NCI-H1930 (cell line): ENCODE results near the gene TMEM167A.

Experiments used
- DNase-seq, 2 experiments: peaks; one replicate each; lab custom pipeline; 2025; lab: John Stamatoyannopoulos, UW

TMEM167A gene

DNA sequence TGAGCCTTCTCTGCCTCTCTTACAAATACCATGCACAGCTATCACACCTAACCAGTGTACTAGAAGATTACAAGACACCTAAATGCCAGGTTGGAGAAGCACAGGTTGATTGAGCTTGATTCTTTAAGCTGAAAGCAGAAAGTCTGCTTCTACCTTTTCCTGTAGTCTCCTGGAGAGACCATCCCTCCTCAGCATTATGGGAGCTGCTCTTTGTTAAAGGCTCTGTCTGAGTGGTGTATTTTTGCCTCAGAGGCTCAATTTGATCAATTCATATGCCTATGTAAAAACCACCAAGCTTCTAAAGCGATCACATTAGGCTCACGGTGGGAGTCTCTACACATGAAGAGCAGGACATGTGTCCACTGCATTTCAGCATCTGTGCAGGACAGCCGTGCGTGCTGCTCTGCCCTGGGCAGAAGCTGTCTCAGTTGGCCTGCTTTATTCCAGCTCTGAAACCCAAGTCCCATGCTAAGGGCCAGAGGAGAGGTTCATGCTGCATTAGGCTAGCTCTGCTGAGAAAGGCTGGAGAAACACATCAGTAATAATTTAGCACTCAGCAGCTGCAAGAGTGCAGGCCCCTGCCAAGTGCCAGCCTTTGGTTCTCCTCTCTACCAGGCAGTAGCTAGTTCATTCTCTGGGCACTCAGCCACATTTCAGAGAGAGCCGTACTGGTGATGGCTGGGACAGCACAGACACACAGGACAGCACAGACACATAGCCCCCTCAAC, 41.7 kb downstream of the TMEM167A start:
- DNase-seq = no peak

DNA sequence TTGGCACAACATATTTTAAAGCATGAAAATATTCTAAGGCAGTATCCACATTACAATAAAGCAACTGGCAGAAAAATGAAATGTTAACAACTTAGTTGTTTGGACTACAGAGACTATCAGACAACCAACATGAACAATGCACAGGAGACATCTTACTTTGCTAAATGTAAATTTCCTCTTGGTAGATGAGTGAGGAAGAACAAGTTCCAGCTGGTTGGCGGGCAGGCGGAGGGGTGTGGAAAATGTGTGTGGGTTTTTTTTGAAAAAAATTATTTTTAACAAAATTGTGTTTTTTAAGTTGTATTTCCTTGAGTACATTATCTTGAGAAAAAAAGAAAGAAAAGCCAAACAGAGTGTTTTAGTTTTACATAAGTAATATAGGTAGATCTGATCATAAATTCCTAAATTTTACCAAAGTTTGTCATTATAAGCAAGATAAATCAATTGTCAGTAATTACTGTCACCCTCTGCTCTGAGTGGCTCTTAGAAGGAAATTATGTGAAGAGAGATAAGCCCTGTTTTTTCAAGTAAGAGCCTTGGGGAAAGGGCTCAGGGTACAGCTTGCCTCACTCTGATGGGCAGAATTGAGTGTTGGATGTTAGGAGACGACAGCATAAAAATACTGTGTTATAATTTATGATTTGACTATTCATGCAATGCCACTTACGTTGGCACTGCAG, 42.5 kb downstream of the TMEM167A start:
- no peak for DNase-seq

DNA sequence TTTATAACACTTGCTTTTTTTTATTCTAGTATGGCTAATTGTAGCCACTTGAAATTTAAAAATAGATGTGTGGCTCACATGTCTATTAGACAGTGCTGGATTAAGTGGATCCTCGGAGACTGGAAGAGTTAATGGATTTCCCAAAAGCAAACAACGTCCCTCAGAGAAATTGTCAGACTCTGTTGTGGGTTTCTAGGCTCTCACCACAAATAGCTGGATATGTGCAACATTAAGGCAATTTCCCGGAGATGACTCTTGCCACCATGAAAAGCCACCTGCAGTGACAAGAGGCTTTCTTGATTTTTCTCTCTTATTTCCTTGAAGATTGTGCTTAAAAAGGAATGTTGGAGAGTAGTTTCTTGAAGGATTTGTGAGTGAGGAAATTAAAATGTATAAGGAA, 43.2 kb downstream of the TMEM167A start:
- DNase-seq = peak in 1 of 2 experiments; percentile 56

DNA sequence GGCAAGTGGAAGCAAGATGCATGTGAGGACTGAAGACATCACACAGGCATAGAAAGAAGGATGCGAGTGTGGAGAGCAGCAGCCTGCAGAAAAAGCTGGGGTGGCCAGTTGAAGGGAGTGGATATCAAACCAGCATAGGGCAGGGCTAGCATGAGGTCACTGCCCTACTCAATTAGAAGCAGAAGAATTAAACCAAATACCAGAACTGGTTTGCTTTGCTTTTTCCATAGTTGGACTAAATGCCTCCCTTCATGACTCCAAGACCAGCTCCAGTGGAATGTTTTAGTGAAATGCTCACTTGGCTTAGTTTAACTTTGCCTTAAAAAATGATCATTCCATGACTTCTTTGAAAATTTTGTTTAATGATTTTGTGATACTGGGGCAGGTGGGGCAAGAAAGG, 45.8 kb downstream of the TMEM167A start:
- DNase-seq = no peak

DNA sequence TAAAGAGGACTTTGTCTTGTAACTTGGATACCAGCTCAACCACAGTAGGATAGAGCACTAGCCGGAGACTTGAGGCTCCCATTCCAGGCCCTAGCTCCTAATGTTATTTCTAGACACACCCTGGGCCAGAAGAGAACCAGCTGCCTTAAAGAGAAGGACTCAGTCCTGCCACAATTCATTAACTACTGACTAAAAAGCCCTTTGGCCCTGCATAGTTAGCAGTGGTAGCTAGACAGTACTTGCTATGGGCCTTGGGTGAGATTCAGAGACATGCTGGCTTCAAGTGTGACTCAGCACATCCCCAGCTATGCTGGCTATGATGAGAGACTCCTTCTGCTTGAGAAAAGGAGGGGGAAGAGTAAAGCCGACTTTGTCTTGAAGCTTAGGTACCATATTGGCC, 47.3 kb downstream of the TMEM167A start:
- no peak for DNase-seq

DNA sequence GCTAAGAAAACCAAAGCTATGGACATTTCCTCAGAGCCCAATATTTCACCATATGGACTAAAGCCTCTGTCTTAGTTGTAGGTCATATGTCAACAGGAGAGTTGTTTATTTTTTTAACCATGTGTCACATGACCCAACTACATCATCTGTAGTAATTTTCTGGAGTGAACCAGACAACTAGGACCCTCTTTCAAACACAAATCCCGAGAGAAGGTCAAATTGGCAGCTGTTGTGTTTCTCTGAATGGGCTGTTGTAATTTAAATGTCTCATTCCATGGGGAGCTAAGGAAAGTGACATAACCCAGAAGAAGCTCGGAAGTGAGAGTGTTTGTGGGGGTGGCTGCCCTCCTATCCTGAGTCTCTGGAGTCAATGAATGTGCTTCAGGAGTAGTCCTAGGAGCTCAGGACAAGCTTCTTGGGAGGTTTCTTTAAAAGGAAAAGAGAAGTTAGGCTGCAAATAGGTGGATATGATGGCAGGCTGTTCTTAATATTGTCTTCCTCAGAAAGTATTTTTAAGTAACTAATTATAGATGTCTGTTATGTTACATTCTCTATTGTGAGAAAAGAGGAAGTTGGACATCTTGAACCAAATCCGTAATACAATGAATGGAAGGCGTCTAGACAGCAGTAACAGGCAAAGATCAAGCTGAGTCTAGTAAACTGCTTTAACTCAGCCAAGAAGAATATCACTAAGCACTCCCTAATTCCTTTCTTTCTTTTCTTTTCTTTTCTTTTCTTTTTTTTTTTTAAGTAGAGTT, 50.1 kb downstream of the TMEM167A start:
- no peak for DNase-seq

DNA sequence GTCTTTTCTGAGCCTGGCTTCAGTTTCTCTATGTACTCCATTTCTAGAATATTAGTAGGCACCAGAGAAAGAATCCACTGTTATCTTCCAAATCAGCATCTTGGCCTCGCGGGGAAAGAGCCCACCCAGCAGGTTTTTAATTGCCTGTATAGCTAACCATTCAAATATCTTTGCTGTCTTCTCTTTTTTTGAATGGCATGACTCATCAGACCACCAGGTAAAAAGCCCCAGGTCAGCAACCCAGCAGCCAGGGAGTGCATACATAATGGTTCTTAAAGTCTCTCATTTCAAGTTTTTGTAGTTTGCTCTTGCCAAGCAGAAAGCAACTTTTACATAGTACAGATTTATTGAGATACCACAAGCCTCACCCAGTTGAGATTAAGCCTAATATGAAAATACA, 50.7 kb downstream of the TMEM167A start:
- DNase-seq = no peak

DNA sequence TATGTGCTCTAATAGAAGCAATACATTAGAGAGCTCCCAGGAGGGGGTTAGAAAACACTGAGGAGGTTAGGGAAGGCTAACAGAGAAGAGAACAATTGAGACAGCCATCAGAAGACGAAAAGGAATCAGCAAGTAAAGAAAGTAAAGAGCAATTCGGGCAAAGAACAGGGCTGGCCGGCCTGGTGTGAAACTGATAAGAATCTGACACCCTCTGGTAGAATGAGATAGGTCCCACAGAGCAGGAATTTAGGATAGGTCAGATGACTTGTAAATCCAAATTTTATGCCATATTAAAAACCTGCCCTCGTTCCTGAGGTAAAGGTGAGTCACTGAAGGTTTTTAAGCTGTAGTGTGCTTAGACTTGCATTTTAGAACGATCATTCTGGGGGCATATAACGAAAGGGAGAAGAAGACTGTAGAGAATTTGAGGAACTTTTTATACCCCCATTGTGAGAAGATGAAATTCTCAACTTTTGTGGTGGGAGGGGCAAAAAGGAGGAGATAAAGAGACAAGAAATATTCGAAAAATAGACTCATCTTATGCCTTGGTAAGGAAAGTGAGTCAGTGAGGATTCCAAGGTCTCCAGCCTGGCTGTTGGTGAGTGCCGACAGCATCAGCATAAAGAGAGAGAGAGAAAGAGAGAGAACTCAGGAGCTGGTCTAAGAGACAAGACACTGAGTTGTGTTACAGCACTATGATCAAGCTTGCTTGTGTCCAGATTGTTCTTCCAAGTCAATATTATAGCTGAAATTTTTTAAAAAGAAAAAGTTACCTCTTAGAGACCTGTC, 51.3 kb downstream of the TMEM167A start:
- no peak for DNase-seq

DNA sequence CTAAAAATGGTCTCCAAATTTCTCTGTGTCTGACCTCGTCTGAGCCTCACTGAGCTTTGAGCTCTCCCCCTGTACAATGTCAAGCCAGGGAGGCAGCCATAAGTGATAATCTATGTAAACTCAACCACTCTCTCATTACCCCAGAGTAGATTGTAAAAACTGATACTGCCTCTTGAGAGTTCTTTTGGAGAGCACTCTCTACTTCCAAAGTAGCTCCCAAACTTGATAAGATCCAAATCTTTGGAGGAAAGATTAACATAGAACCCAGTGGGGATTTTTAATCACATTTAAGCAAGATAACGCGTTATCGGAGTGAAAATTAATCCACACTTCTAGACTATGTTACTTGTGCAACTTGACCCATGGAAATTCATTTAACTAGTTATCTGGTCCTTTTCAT, 54.9 kb downstream of the TMEM167A start:
- no peak for DNase-seq

DNA sequence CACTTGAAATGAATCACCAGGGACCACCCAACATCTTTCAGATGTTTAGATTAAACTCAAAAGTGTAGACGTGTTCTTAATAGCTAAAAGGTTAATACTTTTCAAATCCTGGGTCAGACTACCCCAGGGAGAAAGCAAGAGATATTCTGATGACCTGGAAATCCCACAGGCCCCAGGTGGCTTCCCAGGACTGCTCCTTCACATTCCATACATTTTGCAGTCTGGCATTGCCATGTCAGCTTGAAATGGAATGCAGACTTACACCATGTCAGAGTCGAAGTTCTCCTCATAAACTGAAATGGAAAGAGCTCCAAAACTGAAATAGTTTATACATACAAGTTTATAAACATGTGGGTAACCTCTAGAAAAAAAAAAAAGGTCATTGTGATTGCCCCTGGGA, 61.5 kb downstream of the TMEM167A start:
- no peak for DNase-seq

DNA sequence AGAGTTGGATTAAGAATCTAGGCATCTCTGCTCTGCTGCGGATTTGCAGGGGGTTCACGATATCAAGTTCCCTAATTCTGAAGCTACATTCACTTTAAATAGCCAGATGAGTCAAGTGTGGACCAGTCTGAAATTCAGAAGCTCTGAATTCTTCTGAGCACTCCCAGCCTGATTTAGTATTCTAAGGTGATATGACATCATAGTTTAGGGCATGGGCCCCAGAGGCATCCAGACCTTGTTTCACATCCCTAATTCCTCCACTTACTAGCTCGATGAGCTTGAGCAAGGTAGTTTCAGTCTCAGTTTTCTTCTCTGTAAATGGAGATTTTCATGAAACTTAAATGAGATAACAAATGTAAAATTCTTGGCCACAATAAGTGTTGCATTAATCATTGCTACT, 65.2 kb downstream of the TMEM167A start:
- no peak for DNase-seq

DNA sequence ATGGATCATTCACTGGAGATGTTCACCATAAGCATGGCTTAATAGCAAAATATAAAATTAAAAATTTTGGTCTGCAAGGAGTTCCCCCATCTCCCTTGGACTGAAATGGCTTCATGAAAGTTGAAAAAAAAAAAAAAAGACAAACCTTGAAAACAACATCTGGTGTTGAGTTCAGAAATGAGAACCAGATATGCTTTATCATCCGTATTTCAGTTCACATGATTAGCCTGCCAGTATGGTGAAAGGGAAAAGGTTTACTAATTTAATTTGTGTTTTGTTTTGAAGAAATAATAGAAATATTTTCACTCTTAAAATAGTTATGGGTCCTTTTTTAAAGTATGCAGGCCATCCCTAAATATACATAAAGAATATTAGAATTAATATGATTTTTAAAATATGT, 67.8 kb downstream of the TMEM167A start:
- no peak for DNase-seq

DNA sequence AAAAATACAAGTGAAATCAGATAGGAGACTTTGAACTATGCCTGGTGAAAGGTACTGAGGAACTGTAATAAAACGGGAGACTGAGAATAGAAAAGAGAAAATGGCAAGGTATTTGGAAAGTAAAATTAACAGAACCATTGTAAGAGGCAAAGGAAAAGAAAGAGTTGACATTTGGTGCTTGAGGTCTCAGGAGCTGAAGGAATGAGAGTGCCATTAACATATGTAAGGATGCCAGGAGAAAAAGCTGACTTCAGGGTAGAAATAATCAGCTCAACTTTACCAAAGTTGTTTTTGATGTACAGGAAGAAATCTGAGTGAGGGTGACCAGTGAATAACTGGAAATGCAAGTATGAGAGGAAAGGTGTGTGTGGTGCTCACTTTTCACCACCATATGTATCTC, 69.4 kb downstream of the TMEM167A start:
- no peak for DNase-seq

DNA sequence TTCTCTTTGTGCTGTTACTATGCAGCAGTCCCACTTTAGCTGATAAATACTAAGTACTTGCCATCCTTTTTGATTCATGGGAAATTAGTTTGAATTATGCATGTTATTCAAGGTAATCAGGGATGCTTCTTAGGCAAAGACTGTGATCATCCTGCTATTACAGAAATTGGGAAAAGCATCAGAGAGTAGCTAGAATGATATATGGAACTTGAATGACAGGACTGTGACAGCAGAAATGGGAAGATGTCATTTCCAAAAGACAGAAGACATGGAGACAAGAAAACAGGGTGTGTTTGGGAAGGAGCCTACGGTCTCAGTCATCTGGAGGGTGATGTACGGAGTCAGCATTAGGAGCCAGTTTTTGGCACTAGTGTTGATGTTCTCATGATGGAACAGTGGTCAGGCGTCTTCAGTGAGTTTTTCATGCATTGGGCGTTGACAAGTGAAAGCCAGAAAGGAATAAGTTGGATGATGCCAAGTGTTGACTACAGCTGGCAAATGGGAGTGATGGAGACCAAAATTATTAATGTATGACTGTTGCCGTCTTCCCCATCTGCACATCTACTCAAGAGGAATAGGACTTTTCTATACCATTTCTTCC, 70.4 kb downstream of the TMEM167A start:
- DNase-seq = no peak

DNA sequence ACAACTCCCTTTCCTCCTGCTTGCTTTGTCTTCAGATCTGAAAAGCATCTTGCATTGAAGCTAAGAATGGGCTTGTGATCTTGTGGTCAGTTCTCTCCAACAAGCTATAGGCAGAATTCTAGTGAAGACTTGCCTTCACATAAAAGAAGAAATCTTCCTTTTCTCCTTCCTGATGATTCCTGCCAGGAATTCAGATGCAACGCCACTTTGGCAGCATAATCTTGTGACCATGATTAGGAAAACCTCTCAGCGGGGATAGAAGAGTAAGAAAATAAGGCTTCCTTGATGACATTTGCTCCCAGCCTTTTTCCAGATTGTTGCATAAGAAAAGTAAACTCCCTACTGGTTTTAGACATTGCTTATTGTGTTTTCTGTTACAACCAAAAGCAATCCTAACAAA, 73.4 kb downstream of the TMEM167A start:
- DNase-seq = no peak
